ENCODE measurements around the gene LIN7C. TPM values are rescaled to one million over a fixed set of nuclear protein-coding genes. Genes with fewer than 3 reads are reported as not detected.
A peak's percentile ranks its signal among the peaks of the same experiment; 100 is the strongest.

The LIN7C gene
- total RNA-seq, 1 donor from 2014 or later, result 36.5 TPM

DNA sequence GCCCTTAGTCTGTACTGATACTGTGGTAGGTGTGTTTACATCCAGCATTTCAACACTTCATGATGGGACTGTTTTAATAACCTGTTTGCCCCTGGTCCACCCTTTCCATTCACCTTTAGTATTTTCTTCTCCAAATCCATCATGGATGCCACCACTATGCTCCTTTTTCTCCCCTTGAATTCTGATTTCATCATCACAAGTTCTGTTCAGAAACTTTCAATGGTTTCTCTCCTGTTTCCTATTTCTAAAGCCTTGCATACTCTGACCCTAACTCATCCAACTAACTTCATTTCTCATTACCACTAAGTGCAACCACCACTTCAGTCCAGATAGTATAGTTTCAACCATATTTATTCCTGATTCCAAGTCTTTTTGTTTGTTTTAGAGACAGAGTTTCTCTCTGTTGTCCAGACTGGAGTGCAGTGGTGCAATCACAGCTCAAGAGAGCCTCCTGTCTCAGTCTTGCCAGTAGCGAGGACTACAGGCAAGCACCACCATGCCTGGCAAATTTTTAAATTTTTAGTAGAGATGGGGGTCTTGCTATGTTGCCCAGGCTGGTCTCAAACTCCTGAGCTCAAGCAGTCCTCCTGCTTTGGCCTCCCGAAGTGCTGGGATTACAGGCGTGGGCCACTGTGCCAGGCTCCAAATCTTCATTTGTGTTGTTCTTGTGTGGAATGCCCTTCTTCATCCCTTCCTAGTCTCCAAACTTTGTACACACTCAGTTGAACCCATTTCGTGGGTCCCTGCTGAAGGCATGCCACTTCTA, 1.2 kb upstream of the LIN7C start:
- Histone ChIP-seq H3K27me3 (no peaks in the 10 kb centered on the region), H3K4me3 (peak overlapping the region; percentile 97), H3K27ac (peak overlapping the region; percentile 94), H3K4me1 (peaks cover 22% of the 10 kb centered on the region), H3K36me3 (no peaks in the 10 kb centered on the region), H3K9me3 (no peaks in the 10 kb centered on the region)
- ATAC-seq, result no peak
- no peak for DNase-seq
- intact Hi-C loops (cut with DNase I), result no loop called here
- no peak for TF ChIP-seq CTCF (IDR thresholded peaks at IDR 0.05)

DNA sequence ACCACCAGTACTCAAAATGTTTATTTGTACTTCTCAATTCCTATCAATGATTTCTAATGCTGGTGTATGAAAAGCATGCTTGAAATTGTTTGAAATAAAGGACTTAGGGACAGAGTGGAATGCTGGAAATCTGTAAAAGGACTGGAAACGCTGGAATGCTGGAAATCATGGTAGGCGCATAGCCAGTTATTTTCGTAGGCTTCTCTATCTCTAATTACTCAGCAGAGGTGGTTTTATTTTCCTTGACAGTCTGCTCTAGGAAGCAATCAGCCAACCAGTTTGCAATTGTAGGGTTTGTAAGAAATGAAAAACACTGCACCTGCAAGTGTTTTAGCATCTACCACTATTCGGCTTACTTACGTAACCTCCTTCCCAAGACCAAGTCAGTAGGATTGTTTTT, 788 bp downstream of the LIN7C start:
- Histone ChIP-seq H3K27ac (peak overlapping the region; percentile 94), H3K4me3 (peak overlapping the region; percentile 97), H3K36me3 (peaks cover 9% of the 10 kb centered on the region), H3K27me3 (no peaks in the 10 kb centered on the region), H3K4me1 (peaks cover 27% of the 10 kb centered on the region), H3K9me3 (no peaks in the 10 kb centered on the region)
- intact Hi-C loops (cut with DNase I), result no loop called here
- DNase-seq (no peak), ATAC-seq (no peak)
- TF ChIP-seq CTCF (IDR thresholded peaks at IDR 0.05), result no peak

GRCh38 chr11:27504205-27504604, 2.4 kb downstream of the LIN7C start:
- H3K27me3 ChIP-seq, result no peaks in the 10 kb centered on the region
- DNase-seq (no peak), ATAC-seq (no peak)
- intact Hi-C loops (cut with DNase I), result no loop called here
- no peak for TF ChIP-seq CTCF (IDR thresholded peaks at IDR 0.05)
- H3K27ac ChIP-seq, result no peak overlapping the region
- H3K4me3 ChIP-seq, result no peak overlapping the region
- H3K4me1 ChIP-seq, result peaks cover 27% of the 10 kb centered on the region
- H3K9me3 ChIP-seq, result no peaks in the 10 kb centered on the region
- peaks cover 24% of the 10 kb centered on the region for H3K36me3 ChIP-seq

GRCh38 chr11:27501100-27501499, 5.5 kb downstream of the LIN7C start:
- Histone ChIP-seq H3K27me3 (no peaks in the 10 kb centered on the region), H3K9me3 (no peaks in the 10 kb centered on the region), H3K4me3 (no peak overlapping the region), H3K4me1 (peaks cover 30% of the 10 kb centered on the region), H3K36me3 (peaks cover 47% of the 10 kb centered on the region), H3K27ac (no peak overlapping the region)
- DNase-seq (no peak), ATAC-seq (no peak)
- TF ChIP-seq CTCF (IDR thresholded peaks at IDR 0.05), result no peak
- intact Hi-C loops (cut with DNase I), result no loop called here

DNA sequence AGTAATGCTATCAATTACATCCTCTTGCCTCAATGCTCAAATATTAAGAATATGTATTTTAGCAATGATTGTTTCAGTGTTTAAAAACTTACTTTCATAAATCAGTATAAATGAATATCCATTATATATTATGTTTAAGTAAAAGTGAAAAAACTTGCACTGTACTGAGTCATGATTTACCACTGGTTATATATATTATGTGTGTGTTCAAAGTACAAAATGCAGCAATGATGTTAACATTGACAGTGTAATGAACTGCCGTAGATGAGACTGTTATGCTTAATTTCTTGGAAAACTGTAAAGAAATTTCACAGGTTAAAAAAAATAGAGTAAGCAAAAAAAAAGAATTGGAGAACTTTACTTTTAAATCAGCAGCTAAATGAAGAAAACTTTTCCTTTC, 8.7 kb downstream of the LIN7C start:
- Histone ChIP-seq H3K4me1 (peaks cover 16% of the 10 kb centered on the region), H3K4me3 (no peak overlapping the region), H3K9me3 (no peaks in the 10 kb centered on the region), H3K36me3 (peaks cover 74% of the 10 kb centered on the region), H3K27me3 (no peaks in the 10 kb centered on the region), H3K27ac (no peak overlapping the region)
- intact Hi-C loops (cut with DNase I), result no loop called here
- ATAC-seq (no peak), DNase-seq (no peak)
- no peak for TF ChIP-seq CTCF (IDR thresholded peaks at IDR 0.05)
